Measurements from ENCODE around the gene CNGA2.
"Not testable (repeated sequence)": the region's sequence is repeated elsewhere in the genome, so short reads cannot be mapped to it uniquely, and the experiment has no call there.

Gene CNGA2

DNA sequence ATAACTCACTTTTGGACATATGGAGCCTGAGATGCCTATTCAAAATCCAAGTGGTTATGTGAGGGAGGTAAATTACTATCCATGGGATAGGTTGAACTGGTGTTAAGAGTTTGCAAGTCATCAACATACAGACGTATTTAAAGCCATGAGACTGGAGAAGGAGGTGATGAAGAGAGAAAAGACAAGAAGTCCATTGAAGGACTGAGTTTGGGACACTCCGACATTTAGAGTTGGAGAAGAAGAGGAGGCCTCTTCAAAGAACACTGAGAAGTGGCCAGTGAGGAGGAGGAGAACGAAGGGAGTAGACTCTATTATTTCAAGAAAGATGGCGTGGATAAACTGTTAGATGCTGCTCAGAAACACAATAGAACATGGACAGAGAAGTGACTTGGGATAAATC, at the start of gene CNGA2:
CNGA2 (plus strand) TSS at position 301 of the 400 bp plus-strand sequence. CDS start 3,738 bp downstream, outside the sequence.
- no peak for DNase-seq (ENCODE audit: low read depth, low spot score)

DNA sequence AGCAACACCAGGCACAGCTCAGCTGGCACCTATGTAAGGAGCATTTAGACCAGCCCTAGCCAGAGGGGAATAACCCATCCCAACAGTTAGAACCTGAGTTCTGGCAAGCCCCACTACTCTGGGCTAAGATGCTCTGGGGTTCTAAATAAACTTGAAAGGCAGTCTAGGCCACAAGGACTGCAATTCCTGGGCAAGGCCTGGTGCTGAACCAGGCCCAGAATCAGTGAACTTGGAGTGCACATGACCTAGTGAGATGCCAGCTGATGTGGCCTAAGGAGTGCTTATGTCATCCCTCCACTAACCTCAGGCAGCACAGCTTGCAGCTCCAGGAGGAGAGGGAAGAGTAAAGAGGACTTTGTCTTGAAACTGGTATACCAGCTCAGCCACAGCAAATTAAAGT, 46.9 kb upstream of the CNGA2 start:
- no peak for DNase-seq (ENCODE audit: low read depth, low spot score)

DNA sequence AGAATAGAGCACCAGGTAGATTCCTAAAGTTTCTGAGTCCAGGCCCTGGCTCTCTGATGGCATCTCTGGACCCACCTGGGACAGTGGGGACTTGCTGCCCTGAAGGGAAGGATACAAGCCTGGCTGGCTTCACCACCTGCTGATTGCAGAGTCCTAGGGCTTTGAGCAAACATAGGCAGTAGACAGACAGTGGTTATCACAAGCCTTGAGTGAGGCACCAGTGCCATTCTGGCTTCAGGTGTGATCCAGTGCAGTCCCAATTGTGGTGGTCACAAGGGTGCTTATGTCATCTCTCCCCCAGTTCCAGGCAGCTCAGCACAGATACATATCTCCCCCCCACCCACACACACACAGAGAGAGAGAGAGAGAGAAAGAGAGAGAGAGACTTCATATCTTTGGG, 45.9 kb upstream of the CNGA2 start:
- DNase-seq (ENCODE audit: low read depth, low spot score) = no peak

DNA sequence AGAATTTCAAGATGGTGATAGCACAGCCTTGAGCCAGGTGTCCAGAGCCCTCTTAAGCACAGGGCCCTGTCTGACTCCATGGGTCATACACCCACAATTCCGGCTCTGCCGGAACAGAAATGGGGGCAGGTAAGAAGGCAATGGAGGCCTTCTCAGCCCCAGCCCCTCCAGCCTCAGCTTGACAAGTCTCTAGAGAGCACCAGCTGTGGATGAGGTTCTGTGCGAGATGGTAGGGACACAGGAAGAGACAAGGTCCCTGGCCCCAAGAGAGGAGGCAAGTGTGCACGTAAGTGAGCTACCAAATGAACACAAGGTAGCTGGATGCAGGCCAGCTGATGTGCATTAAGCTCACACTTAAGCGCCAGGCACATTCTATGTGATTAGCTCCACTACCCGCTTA, 41.7 kb upstream of the CNGA2 start:
- no peak for DNase-seq (ENCODE audit: low read depth, low spot score)

DNA sequence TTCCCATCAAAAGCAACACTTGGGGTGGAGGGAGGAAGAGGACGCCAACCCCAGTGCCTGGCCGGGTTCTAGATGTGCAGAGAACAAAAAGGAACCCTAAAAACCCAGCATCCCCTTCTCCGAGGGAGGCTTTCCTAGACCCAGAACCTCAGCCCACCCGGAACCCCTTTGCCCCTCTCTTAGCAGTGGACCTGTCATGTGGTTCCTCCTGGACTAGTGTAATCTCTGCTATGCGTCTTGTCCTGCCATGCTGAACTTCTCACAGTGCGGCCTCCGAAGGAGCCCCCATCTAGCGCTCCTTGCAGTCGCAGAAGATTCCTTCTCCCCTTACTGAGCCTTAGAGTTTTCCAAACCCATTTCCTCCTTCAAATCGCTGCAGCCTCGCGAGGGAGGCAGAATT, 40.4 kb upstream of the CNGA2 start:
- no peak for DNase-seq (ENCODE audit: low read depth, low spot score)

DNA sequence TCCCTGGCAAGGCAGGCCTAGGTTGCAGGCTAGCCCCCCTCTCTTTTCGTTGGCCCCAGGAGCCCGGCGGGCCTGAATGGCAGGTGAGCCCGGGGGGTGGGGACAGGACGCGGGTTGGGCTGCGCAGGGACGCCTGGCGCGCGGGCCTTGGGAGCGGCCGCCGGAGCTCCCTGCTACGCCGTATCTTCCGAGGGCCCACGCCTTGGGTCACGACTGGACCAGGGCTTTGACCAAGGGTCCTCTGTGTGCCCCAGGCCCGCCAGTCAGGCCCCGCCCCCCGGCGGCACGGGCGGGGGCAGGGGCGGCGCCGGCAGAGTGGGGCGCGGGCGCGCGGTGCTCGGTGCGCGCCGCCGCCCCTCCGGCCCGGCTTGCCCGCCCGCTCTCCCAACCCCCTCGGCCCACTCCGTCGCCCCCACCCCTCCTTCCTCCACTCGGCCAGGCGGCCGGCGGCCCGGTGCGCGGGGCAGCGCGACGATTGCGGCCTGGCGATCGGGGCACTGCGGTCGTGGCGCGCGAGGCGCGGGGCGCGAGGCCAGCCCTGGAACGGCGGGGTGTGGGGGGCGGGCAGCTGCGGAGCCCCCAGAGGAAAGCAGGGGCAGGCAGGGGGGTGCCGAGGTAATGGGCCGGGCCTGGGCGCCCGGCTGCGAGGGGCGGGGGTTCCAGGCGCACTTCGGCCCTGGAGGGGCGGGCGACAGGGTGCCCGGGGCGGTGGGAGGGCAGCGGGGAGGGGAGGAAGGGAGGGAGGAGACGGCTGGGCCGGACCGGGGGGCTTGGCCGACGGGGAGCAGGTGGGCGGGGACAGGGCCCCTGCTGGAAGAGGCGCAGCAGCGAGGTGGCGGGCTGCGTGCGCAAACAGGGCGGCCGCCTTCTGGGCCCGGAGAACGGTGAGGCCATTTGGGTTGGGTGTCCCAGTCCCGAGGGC, 39.6 kb upstream of the CNGA2 start, which contains the start of gene PRRG3:
PRRG3 (plus strand) TSS at position 798 of the 922 bp plus-strand sequence. CDS start 3,357 bp downstream, outside the sequence.
- DNase-seq (ENCODE audit: low read depth, low spot score) = no peak

DNA sequence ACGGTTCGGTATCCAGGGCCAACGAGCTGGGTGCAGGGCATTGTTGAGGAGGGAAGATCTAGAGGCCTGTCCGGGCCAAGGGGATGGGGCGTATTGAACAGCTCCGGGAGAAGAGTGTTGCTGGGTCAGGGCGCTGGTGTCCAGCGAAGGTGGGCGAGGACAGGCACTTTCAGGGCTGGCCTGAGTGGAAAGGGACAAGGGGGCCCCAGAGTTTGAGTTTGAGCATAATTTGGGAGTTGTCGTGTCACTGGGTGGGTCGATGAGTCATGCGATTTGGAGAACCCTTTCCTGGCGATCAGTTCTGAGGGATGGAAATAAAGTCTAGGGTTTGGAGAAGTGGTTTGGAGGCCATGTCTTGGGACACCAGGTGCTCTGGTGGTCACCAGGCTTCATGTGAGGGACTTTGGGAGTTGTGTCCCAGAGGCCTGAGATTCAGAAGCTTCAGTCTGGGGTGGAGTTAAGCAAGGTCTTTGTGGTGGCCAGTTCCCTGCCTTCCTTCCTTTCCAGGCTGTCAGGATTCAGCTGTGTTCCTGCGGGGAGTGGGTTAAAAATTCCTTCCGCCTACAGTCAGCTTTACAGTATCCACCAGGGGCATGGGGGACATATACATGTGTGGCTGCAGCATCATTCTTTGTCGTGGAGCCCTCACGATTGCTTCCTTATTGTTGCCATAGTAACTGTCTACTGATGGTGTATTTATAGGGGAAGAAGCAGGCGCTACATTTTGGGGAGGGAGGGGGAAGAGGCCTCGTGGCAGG, 38.8 kb upstream of the CNGA2 start:
- no peak for DNase-seq (ENCODE audit: low read depth, low spot score)

DNA sequence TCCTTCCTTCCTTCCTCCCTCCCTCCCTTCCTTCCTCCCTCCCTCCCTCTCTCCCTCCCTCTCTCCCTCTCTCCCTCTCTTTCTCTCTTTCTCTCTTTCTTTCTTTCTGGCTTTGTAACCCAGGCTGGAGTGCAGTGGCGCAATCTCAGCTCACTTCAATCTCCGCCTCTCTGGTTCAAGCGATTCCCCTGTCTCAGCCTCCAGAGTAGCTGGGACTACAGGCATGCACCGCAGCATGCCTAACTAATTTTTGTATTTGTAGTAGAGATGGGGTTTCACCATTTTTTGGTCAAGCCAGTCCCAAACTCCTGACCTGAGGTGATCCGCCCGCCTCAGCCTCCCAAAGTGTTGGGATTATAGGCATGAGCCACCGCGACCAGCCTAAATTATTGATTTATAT, 37.5 kb upstream of the CNGA2 start:
- not testable (repeated sequence) for DNase-seq (ENCODE audit: low read depth, low spot score)

DNA sequence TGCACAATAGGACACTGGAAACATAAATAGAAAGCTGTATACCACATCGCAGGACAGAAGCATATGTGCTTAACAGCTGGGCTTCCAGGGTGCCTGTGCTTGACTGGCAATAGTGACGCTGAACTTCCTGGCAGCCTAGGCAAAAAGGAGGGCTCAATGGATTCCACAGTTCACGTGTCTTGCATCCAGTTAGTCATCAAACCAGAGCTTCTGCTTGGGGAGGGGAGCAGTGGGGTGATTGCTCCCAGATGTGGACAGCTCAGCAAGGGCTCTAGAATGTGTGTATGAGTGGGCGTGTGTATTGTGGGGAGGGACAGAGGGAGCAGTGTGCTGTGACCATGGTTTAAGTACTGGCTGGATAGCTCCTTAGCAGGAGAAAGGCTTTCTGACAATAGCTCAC, 37.0 kb upstream of the CNGA2 start:
- DNase-seq (ENCODE audit: low read depth, low spot score) = no peak

DNA sequence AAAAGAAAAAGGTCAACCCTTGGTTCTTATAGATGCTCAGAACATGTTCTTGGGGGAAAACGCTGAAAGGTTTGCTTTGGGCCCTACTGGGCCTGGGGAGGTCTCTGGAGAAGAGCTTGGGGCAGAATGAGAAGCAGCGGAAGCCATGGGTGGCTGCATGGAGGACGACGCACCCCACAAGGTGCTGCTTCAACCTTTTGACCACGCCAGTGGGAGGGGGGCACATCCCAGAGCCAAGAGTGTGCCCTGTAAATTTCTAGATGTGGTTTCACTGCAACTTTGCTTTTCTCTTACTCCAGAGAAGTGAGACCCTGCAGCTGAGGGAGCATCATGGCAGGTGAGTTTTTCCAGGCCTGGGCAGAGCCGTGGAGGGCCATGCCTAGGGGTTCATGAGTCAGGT, 36.1 kb upstream of the CNGA2 start:
- no peak for DNase-seq (ENCODE audit: low read depth, low spot score)

DNA sequence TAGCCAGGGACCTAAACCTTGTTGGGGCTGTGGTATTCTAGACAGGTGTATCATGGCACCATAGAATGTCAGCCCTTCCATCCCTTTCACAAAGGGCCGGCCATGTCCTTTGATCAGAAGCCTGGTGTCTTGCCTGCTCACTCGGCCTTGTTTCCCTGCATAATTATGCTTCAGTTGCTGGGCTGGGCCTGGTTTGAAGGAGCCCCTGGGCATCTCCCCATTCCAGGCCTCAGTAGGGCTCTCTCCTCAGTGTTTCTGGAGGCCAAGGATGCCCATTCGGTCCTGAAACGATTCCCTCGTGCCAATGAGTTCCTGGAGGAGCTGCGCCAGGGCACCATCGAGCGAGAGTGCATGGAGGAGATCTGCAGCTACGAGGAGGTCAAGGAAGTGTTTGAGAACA, 34.8 kb upstream of the CNGA2 start:
- DNase-seq (ENCODE audit: low read depth, low spot score) = no peak

DNA sequence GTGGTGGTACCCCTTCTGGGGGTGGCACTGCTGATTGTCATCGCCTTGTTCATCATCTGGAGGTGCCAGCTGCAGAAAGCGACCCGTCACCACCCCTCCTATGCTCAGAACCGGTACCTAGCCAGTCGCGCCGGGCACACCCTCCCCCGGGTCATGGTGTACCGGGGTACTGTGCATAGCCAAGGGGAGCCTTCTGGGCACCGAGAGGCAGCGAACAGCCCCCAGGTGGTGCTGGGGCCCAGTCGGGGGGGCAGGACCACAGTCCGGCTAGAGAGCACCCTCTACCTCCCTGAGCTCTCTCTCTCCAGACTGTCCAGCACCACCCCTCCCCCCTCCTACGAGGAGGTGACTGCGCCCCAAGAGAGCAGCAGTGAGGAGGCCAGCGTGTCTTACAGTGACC, 34.0 kb upstream of the CNGA2 start:
- no peak for DNase-seq (ENCODE audit: low read depth, low spot score)

DNA sequence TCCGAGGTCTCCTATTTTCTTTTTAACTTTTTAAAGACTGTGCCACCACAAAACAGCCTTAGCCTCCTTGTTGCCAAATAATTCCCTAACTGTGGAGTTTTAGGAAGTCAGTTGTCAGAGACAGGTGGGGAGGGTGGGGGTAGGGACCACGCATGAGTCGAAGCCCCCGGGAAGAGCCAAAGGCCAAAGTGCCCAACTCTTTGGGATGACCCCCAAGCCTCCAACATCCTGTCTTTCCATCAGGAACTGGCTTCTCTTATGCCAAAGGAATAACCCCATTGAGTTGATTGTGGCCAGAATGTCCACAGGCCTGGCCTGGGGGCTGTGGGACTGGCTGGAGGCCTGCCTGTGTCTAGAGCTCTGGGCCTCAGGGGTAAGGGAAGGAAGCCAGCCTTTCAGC, 33.5 kb upstream of the CNGA2 start:
- no peak for DNase-seq (ENCODE audit: low read depth, low spot score)

DNA sequence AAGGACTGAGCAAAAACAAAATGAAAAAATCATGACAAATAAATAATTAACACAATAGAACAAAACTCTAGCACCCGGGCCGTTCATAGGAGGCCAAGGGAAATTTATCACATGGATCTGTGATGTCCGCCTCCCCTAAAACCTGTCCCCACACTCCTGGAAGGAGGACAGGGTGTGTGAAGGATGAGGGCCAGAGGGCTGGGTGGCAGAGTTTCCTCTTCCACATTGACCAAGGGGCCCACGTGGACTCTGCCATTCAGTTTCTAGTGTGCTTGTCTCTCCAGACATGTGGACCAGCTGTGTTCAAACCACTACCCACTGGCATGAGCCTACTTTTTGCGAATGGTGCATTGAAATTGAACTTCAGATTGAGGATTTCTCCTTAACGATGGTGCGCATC, 33.0 kb upstream of the CNGA2 start:
- no peak for DNase-seq (ENCODE audit: low read depth, low spot score)

DNA sequence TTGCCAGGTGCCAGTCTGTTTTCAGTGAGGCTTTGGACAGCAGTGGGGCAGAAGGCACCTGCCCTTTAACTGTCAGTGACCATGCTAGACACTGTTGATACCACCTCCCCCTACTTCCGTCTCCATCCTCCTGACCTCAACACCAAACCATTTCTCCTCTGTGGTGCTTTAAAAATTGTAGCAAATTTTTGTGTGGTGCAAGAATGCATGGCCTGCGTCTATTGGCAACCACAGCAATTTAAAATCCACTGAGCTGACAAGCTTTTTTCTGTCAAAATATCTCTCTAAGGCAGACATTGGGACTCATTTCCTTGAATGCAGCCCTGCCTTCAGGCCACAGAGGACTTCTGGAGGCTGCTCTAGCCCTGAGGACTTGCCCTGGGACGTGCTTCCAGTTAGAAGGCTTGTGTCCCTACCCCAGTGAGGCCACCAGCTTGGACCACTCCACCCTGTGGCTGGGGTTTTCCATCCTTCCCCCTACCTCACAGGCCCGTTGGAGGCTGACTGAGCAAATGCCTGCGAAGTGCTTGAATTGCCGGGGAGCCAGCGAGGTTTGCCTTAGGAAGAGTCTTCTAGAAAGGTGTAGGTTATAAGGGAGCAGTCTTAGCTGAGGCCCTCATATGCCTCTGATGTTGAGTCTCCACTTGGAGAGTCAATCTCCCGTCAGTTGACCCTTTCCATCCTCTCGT, 32.4 kb upstream of the CNGA2 start:
- DNase-seq (ENCODE audit: low read depth, low spot score) = no peak

DNA sequence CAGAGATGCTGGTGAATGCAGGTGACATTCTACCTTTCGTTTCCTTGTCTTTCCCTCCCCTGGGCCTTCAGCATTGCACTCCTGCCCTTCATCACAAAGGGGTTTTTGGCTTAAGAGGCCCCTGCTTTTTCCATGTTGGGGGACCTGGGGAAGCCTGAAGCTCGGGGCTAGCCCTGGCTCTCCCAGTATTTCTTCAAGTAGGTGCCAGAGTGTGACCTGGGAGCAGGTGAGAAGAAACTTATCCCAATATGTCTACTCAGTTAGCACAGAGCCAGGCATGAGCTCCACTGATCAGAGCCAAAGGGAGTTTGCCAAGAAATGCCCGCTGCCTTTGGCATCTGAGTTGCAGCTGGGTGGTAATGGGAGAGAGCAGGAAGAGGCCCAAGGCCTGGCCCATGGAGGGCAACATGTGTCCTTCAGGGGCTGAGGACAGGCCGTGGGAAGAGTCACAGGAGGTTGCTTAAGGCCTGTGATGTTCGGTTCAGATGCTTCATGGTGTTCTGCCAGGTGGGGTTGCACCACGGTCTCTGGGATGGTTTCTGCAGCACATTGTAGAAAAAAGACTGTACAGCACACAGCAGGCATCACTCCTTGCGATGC, 31.7 kb upstream of the CNGA2 start:
- no peak for DNase-seq (ENCODE audit: low read depth, low spot score)

DNA sequence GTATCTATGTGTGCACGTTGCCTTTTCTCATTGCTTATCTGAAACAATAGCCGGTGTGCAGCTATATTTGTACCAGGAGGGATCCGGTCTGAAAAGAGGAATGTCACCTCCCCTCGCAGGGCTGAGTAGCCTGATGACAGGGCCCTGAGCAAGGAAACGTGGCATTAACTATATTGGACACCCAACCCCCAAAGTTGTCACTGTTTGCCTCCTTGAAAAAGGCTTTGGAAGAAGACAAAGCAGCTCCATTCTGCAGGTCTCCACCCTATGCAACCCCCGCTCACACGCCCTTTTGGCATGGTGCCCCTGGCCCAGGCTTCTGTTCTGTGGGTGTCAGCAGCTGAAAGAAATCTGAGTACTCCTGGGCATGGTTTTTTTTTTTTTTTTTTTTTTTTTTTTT, 31.1 kb upstream of the CNGA2 start:
- no peak for DNase-seq (ENCODE audit: low read depth, low spot score)

DNA sequence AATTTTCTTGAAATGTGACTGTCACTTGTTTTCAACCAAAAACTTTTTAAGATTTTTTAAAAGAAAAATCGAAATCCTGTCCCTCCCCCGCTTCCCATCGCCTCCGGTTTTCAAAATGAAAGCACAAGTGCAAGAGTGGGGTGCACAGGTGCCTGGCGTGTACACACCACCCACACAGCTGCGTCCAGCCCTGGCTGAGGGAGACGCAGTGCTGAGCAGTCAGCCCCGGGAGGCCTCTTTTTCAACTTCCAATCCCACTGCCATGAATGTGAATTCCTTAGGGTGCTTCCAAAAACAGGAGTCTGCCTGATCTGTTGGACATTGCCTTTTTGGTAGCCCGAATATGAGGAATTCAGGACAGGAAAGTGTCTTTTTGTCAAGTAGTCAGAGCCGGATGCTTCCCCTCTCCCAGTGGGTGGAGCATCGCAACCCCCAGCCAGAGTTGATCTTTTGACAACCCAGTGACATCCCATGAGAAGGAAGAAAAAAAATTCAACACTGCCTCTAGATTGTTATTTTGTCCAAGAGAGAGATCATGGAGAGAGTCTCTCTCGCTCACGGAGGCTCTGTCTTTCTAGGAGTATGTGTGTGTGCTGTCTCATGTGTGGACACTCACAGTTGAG, 30.4 kb upstream of the CNGA2 start:
- DNase-seq (ENCODE audit: low read depth, low spot score) = no peak

DNA sequence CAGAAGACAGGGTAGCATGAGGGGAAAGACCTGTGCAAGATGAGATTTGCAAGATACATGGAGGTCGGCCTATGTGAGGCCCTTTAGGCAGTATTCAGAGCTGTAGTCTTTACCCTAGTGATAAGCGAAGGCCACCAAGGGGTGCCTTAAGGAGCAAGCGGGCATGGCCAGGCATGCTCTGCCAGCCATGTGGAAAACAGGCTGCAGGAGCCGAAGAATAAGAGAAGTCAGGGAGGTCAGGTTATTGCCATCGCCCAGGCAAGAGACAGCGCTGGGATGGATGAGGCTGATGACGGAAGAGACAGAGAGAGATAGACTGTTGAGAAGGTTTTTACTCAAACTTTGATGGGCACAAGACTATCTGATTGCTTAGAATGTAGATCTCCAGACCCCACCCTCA, 25.7 kb upstream of the CNGA2 start:
- DNase-seq (ENCODE audit: low read depth, low spot score) = no peak

DNA sequence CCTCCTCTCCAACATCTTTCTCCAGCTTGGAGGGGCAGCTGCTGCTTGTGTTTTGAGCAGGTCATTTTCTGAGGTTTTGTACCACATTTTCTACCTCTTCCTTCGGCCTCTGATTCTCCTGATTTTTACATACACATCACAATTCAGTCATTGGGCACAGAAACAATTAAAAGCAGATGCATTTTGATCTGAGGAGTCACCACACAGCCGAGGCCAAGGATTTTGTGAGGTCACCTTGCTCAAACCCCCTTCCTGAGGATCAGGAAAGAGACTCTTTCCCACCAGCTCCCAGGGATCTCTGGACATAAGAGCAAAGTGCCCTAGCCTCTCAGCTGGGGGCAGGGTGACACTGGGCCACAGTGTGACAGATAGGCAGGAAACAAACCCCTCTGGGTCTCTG, 24.1 kb upstream of the CNGA2 start:
- no peak for DNase-seq (ENCODE audit: low read depth, low spot score)

DNA sequence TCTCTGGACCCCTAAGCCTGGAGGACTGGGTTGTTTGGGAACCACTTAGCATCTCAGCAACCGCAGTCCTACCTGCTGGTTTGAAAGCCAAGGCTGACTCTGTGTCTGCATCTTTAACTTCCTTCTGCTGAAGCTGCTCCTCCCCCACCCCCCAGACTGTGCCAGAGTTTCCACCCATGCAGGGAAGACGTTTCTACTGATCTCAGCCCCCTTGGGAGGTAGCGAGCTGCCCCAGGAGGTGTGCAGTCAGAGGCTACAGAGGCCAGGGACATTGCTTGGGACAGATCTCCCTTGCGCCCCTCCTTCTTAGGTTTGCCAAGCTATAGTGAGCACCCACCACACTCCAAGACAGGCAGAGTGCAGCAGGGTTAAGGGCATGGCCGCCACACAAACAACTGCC, 23.4 kb upstream of the CNGA2 start:
- no peak for DNase-seq (ENCODE audit: low read depth, low spot score)

Data from brain pericyte (primary cell).